Thoracic aorta (tissue), 2 donors: Measurements from ENCODE around the gene ADAMTS4. TPM values are rescaled to one million over a fixed set of nuclear protein-coding genes. Genes with fewer than 3 reads are reported as not detected.
A peak's percentile ranks its signal among the peaks of the same experiment; 100 is the strongest.

ENCODE experiments used
- ATAC-seq: fragments of 150-250 bp; one replicate; pipeline ENCODE4 v1.8.0; 2017; ENCODE audit warnings: low read depth; ENCODE audit not compliant: insufficient number of reproducible peaks, low FRiP score
- DNase-seq: peaks from one replicate; pipeline ENCODE4 v3.0.0-alpha.2; 2020; ENCODE audit warnings: low spot score
- H3K27ac ChIP-seq, 2 donors: fragments of 200-600 bp; sonication (generic); 1 replicate in 1 of 2; 2 replicates in 1 of 2; pipeline ENCODE4 v1.5.1; 2016; ENCODE audit warnings: mild to moderate bottlenecking in 2 of 2, moderate library complexity in 2 of 2
- H3K27me3 ChIP-seq: fragments of 200-600 bp; sonication (generic); replicated peaks from 2 replicates; pipeline ENCODE4 v1.6.0; 2016; ENCODE audit warnings: mild to moderate bottlenecking; ENCODE audit not compliant: insufficient read depth
- H3K36me3 ChIP-seq: fragments of 200-600 bp; sonication (generic); one replicate; pipeline ENCODE4 v1.5.1; 2016
- H3K4me1 ChIP-seq, 2 donors: fragments of 200-600 bp; sonication (generic); 1 replicate in 1 of 2; 2 replicates in 1 of 2; pipeline versions ENCODE4 v1.5.1 to v1.6.0; 2016; ENCODE audit warnings: low read depth in 2 of 2, mild to moderate bottlenecking in 1 of 2; ENCODE audit not compliant: control insufficient read depth in 1 of 2
- H3K4me3 ChIP-seq: fragments of 200-600 bp; sonication (generic); 2 replicates; pipeline ENCODE4 v1.5.1; 2016; ENCODE audit warnings: mild to moderate bottlenecking
- H3K9me3 ChIP-seq: fragments of 200-600 bp; sonication (generic); 2 replicates; pipeline ENCODE4 v1.5.1; 2016
- total RNA-seq, 2 donors: library from RNA; depleted of rRNA; stranded (reverse); fragments of >200 nt; gene quantifications; one replicate each; pipeline versions ENCODE4 v1.1.0 to v1.2.3, GENCODE V29; 2016
- TF ChIP-seq, protein P1 (sequence below): fragments of 200-600 bp; sonication (generic); IDR thresholded peaks from one replicate; pipeline ENCODE4 v1.5.1; 2019; ENCODE audit warnings: antibody characterized with exemption

The ADAMTS4 gene
- total RNA-seq, 2 donors from 2014 or later, result 15.0 to 171 TPM

- peak overlapping the region in 1 of 2 donors; percentile 16 for H3K27ac ChIP-seq
- TF ChIP-seq, protein P1, sequence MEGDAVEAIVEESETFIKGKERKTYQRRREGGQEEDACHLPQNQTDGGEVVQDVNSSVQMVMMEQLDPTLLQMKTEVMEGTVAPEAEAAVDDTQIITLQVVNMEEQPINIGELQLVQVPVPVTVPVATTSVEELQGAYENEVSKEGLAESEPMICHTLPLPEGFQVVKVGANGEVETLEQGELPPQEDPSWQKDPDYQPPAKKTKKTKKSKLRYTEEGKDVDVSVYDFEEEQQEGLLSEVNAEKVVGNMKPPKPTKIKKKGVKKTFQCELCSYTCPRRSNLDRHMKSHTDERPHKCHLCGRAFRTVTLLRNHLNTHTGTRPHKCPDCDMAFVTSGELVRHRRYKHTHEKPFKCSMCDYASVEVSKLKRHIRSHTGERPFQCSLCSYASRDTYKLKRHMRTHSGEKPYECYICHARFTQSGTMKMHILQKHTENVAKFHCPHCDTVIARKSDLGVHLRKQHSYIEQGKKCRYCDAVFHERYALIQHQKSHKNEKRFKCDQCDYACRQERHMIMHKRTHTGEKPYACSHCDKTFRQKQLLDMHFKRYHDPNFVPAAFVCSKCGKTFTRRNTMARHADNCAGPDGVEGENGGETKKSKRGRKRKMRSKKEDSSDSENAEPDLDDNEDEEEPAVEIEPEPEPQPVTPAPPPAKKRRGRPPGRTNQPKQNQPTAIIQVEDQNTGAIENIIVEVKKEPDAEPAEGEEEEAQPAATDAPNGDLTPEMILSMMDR, result no peak
- H3K36me3 ChIP-seq, result peaks cover 49% of the 10 kb centered on the region
- H3K4me1 ChIP-seq, result no peaks in the 10 kb centered on the region
- H3K4me3 ChIP-seq, result no peak overlapping the region
- no peaks in the 10 kb centered on the region for H3K9me3 ChIP-seq
- no peak for ATAC-seq
- DNase-seq, result no peak
- H3K27me3 ChIP-seq, result no peaks in the 10 kb centered on the region
Measured at GRCh38 chr1:161214369-161214768, 15.5 kb upstream of the ADAMTS4 start.

GRCh38 chr1:161209790-161210409 lies 11.0 kb upstream of the ADAMTS4 start:
- Histone ChIP-seq H3K4me1 (peaks cover 3 to 7% of the 10 kb centered on the region in 2 donors), H3K27me3 (no peaks in the 10 kb centered on the region), H3K4me3 (no peak overlapping the region), H3K27ac (no peak overlapping the region), H3K9me3 (no peaks in the 10 kb centered on the region), H3K36me3 (peaks cover 62% of the 10 kb centered on the region)
- ATAC-seq, result no peak
- TF ChIP-seq, protein P1, result peak; percentile 83
- no peak for DNase-seq

DNA sequence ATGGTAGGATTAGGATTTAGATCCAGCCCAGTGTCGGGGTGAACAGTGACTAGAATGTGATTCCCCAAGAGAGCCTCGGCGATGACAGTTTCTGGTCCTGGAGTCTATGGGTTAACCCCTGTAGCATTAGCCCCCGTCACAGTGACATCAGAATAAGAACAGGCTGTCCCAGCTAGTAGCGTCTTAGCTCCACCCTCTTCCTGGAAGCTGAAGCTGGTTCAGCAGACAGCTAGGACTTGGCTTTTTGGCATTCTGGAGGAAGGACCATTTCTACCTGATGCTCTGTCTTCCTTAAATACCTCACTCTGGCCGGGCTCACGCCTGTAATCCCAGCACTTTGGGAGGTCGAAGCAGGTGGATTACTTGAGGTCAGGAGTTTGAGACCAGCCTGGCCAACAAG lies 8.3 kb upstream of the ADAMTS4 start:
- no peaks in the 10 kb centered on the region for H3K27me3 ChIP-seq
- peaks cover 11 to 18% of the 10 kb centered on the region in 2 donors for H3K4me1 ChIP-seq
- H3K9me3 ChIP-seq, result no peaks in the 10 kb centered on the region
- no peak overlapping the region for H3K27ac ChIP-seq
- peaks cover 36% of the 10 kb centered on the region for H3K36me3 ChIP-seq
- TF ChIP-seq, protein P1, result no peak
- H3K4me3 ChIP-seq, result no peak overlapping the region
- DNase-seq (no peak), ATAC-seq (peak; percentile 66)

DNA sequence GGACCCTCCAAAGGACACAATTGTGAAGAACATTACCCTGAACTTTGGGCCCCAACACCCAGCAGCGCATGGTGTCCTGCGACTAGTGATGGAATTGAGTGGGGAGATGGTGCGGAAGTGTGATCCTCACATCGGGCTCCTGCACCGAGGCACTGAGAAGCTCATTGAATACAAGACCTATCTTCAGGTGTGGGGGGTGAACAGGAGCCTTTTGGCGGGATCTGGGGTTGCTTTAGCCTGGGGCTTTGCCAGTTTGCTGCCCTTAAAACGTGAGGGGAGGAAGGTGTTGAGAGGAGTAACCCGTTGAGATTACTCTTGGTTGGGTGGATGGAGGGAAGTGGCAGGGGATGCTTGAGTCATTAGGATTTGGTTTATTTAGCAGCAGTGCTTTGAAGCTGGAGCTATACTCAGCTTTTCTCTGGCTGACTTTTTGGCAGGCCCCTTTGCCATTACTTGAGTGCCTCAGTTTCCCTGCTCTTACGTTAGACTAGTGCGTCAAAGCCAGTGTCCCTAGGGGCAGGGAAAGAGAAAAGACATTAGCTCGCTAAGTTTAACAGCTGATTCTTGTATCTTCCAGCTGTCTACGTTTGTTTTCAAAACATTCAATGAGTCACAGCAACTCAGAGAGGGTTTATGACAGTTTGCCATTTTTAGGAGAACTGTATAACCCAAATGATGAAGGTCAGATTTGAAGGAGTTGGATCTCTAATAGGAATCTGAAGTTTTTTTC lies 7.7 kb upstream of the ADAMTS4 start:
- DNase-seq (no peak), ATAC-seq (no peak)
- Histone ChIP-seq H3K9me3 (no peaks in the 10 kb centered on the region), H3K4me3 (no peak overlapping the region), H3K27ac (no peak overlapping the region), H3K4me1 (peaks cover 11 to 19% of the 10 kb centered on the region in 2 donors), H3K36me3 (peaks cover 31% of the 10 kb centered on the region), H3K27me3 (no peaks in the 10 kb centered on the region)
- TF ChIP-seq, protein P1, result no peak

DNA sequence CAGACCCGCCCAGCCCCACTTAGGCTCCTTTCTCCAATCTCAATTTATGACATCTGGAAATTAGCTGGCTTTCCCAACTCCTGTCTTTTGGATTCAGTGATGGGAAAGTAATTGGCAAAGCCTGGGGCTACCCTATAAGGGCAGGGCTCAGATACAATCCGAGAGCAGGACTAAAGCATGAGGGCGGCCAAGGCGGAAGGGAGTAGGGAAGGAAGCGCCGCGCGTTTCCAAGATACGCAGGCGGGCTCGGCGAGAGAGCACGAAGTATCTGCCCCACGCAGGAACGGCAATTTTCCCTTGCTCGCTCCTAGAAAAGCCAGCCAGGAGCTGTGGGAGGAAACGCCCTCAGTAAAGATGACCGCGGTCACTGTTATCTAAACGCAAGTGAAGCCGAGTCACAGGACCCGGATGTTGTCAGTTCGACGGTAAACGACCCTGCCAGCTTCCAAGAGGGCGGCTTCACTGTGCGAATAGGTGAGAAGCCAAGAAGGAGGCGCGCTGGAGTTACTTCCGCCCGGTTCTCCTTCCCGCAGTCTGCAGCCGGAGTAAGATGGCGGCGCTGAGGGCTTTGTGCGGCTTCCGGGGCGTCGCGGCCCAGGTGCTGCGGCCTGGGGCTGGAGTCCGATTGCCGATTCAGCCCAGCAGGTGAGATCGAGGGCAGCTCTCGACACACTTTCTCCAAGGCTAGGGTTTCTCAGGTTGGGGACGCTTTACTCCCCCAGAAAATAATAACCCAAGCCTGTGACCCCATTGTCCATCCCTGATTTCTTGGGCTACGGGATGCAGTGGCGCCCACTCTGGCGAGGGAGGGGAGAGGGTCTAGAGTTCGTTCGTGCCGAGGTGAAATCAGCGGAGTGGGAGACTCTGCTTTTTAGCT lies 3.2 kb upstream of the ADAMTS4 start, which contains the start of gene NDUFS2:
Gene NDUFS2, plus strand, starts transcription at position 532 of the 877 bp plus-strand sequence. Its CDS starts 19 bp downstream, at position 551.
- ATAC-seq (peak; percentile 94), DNase-seq (peak; percentile 95)
- peak within 1 kb of the TSS; percentile 86 for H3K4me3 ChIP-seq
- TF ChIP-seq, protein P1, result no peak
- H3K4me1 ChIP-seq, result peaks cover 13 to 41% of the 10 kb centered on the region in 2 donors
- H3K9me3 ChIP-seq, result no peaks in the 10 kb centered on the region
- H3K27me3 ChIP-seq, result no peaks in the 10 kb centered on the region
- peaks cover 7% of the 10 kb centered on the region for H3K36me3 ChIP-seq
- peak within 1 kb of the TSS; percentile 94 to 99 for H3K27ac ChIP-seq
